Measurements from ENCODE around the gene FAM120B.

FAM120B gene

GRCh38 chr6:170435766-170436165, 129.2 kb downstream of the FAM120B start:
- H3K4me1 ChIP-seq (ENCODE audit: control insufficient read depth, insufficient read depth, low read length): peaks cover 8% of the 10 kb centered on the region
- no peaks in the 10 kb centered on the region for H3K36me3 ChIP-seq (ENCODE audit: control insufficient read depth, insufficient read depth, low read length, severe bottlenecking)
- H3K4me3 ChIP-seq (ENCODE audit: low read length): no peak overlapping the region
- peaks cover 6% of the 10 kb centered on the region for H3K9me3 ChIP-seq (ENCODE audit: control insufficient read depth, low read length)
- no peak for DNase-seq (ENCODE audit: low read depth)
- H3K27me3 ChIP-seq (replicated peaks; ENCODE audit: control insufficient read depth, insufficient read depth, low read length): peaks cover 6% of the 10 kb centered on the region
- H3K9ac ChIP-seq (ENCODE audit: low read length): no peak overlapping the region

- DNase-seq (ENCODE audit: low read depth): no peak
- H3K4me1 ChIP-seq (ENCODE audit: control insufficient read depth, insufficient read depth, low read length): peaks cover 13% of the 10 kb centered on the region
- no peaks in the 10 kb centered on the region for H3K36me3 ChIP-seq (ENCODE audit: control insufficient read depth, insufficient read depth, low read length, severe bottlenecking)
- no peak overlapping the region for H3K4me3 ChIP-seq (ENCODE audit: low read length)
- H3K9ac ChIP-seq (ENCODE audit: low read length): no peak overlapping the region
- H3K9me3 ChIP-seq (ENCODE audit: control insufficient read depth, low read length): peaks cover 6% of the 10 kb centered on the region
- peaks cover 6% of the 10 kb centered on the region for H3K27me3 ChIP-seq (replicated peaks; ENCODE audit: control insufficient read depth, insufficient read depth, low read length)
Measured at GRCh38 chr6:170436209-170436809, 129.8 kb downstream of the FAM120B start.

- no peaks in the 10 kb centered on the region for H3K36me3 ChIP-seq (ENCODE audit: control insufficient read depth, insufficient read depth, low read length, severe bottlenecking)
- H3K27me3 ChIP-seq (replicated peaks; ENCODE audit: control insufficient read depth, insufficient read depth, low read length): peaks cover 4% of the 10 kb centered on the region
- H3K9me3 ChIP-seq (ENCODE audit: control insufficient read depth, low read length): peaks cover 6% of the 10 kb centered on the region
- peaks cover 17% of the 10 kb centered on the region for H3K4me1 ChIP-seq (ENCODE audit: control insufficient read depth, insufficient read depth, low read length)
- peak overlapping the region; percentile 67 for H3K4me3 ChIP-seq (ENCODE audit: low read length)
- DNase-seq (ENCODE audit: low read depth): no peak
- peak overlapping the region; percentile 38 for H3K9ac ChIP-seq (ENCODE audit: low read length)
Measured at GRCh38 chr6:170437719-170438401, 131.3 kb downstream of the FAM120B start.

- no peaks in the 10 kb centered on the region for H3K36me3 ChIP-seq (ENCODE audit: control insufficient read depth, insufficient read depth, low read length, severe bottlenecking)
- no peaks in the 10 kb centered on the region for H3K27me3 ChIP-seq (replicated peaks; ENCODE audit: control insufficient read depth, insufficient read depth, low read length)
- H3K9me3 ChIP-seq (ENCODE audit: control insufficient read depth, low read length): peaks cover 6% of the 10 kb centered on the region
- peaks cover 17% of the 10 kb centered on the region for H3K4me1 ChIP-seq (ENCODE audit: control insufficient read depth, insufficient read depth, low read length)
- H3K4me3 ChIP-seq (ENCODE audit: low read length): peak overlapping the region; percentile 67
- H3K9ac ChIP-seq (ENCODE audit: low read length): peak overlapping the region; percentile 38
- DNase-seq (ENCODE audit: low read depth): peak; percentile 99
Measured at GRCh38 chr6:170438402-170438753, 131.8 kb downstream of the FAM120B start.

- H3K9ac ChIP-seq (ENCODE audit: low read length): no peak overlapping the region
- H3K4me1 ChIP-seq (ENCODE audit: control insufficient read depth, insufficient read depth, low read length): peaks cover 17% of the 10 kb centered on the region
- no peaks in the 10 kb centered on the region for H3K36me3 ChIP-seq (ENCODE audit: control insufficient read depth, insufficient read depth, low read length, severe bottlenecking)
- peaks cover 1% of the 10 kb centered on the region for H3K27me3 ChIP-seq (replicated peaks; ENCODE audit: control insufficient read depth, insufficient read depth, low read length)
- H3K4me3 ChIP-seq (ENCODE audit: low read length): no peak overlapping the region
- peaks cover 6% of the 10 kb centered on the region for H3K9me3 ChIP-seq (ENCODE audit: control insufficient read depth, low read length)
- no peak for DNase-seq (ENCODE audit: low read depth)
Measured at GRCh38 chr6:170438861-170439260, 132.3 kb downstream of the FAM120B start.

GRCh38 chr6:170439366-170440361, 133.1 kb downstream of the FAM120B start:
- DNase-seq (ENCODE audit: low read depth): no peak
- peaks cover 6% of the 10 kb centered on the region for H3K9me3 ChIP-seq (ENCODE audit: control insufficient read depth, low read length)
- H3K4me3 ChIP-seq (ENCODE audit: low read length): no peak overlapping the region
- peaks cover 8% of the 10 kb centered on the region for H3K27me3 ChIP-seq (replicated peaks; ENCODE audit: control insufficient read depth, insufficient read depth, low read length)
- no peak overlapping the region for H3K9ac ChIP-seq (ENCODE audit: low read length)
- H3K4me1 ChIP-seq (ENCODE audit: control insufficient read depth, insufficient read depth, low read length): peaks cover 17% of the 10 kb centered on the region
- H3K36me3 ChIP-seq (ENCODE audit: control insufficient read depth, insufficient read depth, low read length, severe bottlenecking): no peaks in the 10 kb centered on the region

- Histone ChIP-seq H3K4me3 (ENCODE audit: low read length) (no peak overlapping the region), H3K9ac (ENCODE audit: low read length) (no peak overlapping the region), H3K9me3 (ENCODE audit: control insufficient read depth, low read length) (peaks cover 6% of the 10 kb centered on the region), H3K4me1 (ENCODE audit: control insufficient read depth, insufficient read depth, low read length) (peaks cover 17% of the 10 kb centered on the region), H3K36me3 (ENCODE audit: control insufficient read depth, insufficient read depth, low read length, severe bottlenecking) (no peaks in the 10 kb centered on the region), H3K27me3 (replicated peaks; ENCODE audit: control insufficient read depth, insufficient read depth, low read length) (peaks cover 8% of the 10 kb centered on the region)
- no peak for DNase-seq (ENCODE audit: low read depth)
Measured at GRCh38 chr6:170440437-170440836, 133.9 kb downstream of the FAM120B start.

- Histone ChIP-seq H3K36me3 (ENCODE audit: control insufficient read depth, insufficient read depth, low read length, severe bottlenecking) (no peaks in the 10 kb centered on the region), H3K9ac (ENCODE audit: low read length) (no peak overlapping the region), H3K27me3 (replicated peaks; ENCODE audit: control insufficient read depth, insufficient read depth, low read length) (peaks cover 15% of the 10 kb centered on the region), H3K4me3 (ENCODE audit: low read length) (no peak overlapping the region), H3K4me1 (ENCODE audit: control insufficient read depth, insufficient read depth, low read length) (peaks cover 17% of the 10 kb centered on the region), H3K9me3 (ENCODE audit: control insufficient read depth, low read length) (peaks cover 1% of the 10 kb centered on the region)
- DNase-seq (ENCODE audit: low read depth): no peak
Measured at GRCh38 chr6:170441316-170441715, 134.8 kb downstream of the FAM120B start.

GRCh38 chr6:170442596-170442995, 136.0 kb downstream of the FAM120B start:
- Histone ChIP-seq H3K27me3 (replicated peaks; ENCODE audit: control insufficient read depth, insufficient read depth, low read length) (peaks cover 15% of the 10 kb centered on the region), H3K4me1 (ENCODE audit: control insufficient read depth, insufficient read depth, low read length) (peaks cover 17% of the 10 kb centered on the region), H3K4me3 (ENCODE audit: low read length) (no peak overlapping the region), H3K36me3 (ENCODE audit: control insufficient read depth, insufficient read depth, low read length, severe bottlenecking) (no peaks in the 10 kb centered on the region), H3K9ac (ENCODE audit: low read length) (no peak overlapping the region), H3K9me3 (ENCODE audit: control insufficient read depth, low read length) (no peaks in the 10 kb centered on the region)
- no peak for DNase-seq (ENCODE audit: low read depth)

GRCh38 chr6:170443151-170443662, 136.6 kb downstream of the FAM120B start:
- no peaks in the 10 kb centered on the region for H3K36me3 ChIP-seq (ENCODE audit: control insufficient read depth, insufficient read depth, low read length, severe bottlenecking)
- H3K4me3 ChIP-seq (ENCODE audit: low read length): no peak overlapping the region
- H3K27me3 ChIP-seq (replicated peaks; ENCODE audit: control insufficient read depth, insufficient read depth, low read length): peaks cover 17% of the 10 kb centered on the region
- H3K4me1 ChIP-seq (ENCODE audit: control insufficient read depth, insufficient read depth, low read length): peaks cover 11% of the 10 kb centered on the region
- H3K9me3 ChIP-seq (ENCODE audit: control insufficient read depth, low read length): no peaks in the 10 kb centered on the region
- DNase-seq (ENCODE audit: low read depth): no peak
- H3K9ac ChIP-seq (ENCODE audit: low read length): no peak overlapping the region

GRCh38 chr6:170444056-170444591, 137.6 kb downstream of the FAM120B start:
- no peak overlapping the region for H3K4me3 ChIP-seq (ENCODE audit: low read length)
- H3K9ac ChIP-seq (ENCODE audit: low read length): no peak overlapping the region
- no peak for DNase-seq (ENCODE audit: low read depth)
- peaks cover 9% of the 10 kb centered on the region for H3K4me1 ChIP-seq (ENCODE audit: control insufficient read depth, insufficient read depth, low read length)
- no peaks in the 10 kb centered on the region for H3K9me3 ChIP-seq (ENCODE audit: control insufficient read depth, low read length)
- no peaks in the 10 kb centered on the region for H3K36me3 ChIP-seq (ENCODE audit: control insufficient read depth, insufficient read depth, low read length, severe bottlenecking)
- H3K27me3 ChIP-seq (replicated peaks; ENCODE audit: control insufficient read depth, insufficient read depth, low read length): peaks cover 21% of the 10 kb centered on the region

All from adipocyte (in vitro differentiated cells).